GF-D8 (cell line): ENCODE results near the gene NR2F1-AS1.

Experiments used
- DNase-seq: peaks from one replicate; lab custom pipeline; 2025; lab: John Stamatoyannopoulos, UW

NR2F1-AS1 gene

GRCh38 chr5:93580927-93581445 is at the start of gene NR2F1-AS1:
NR2F1-AS1 (minus strand) TSS chr5:93581219.
- no peak for DNase-seq

GRCh38 chr5:93626801-93627200 is 45.8 kb upstream of the NR2F1-AS1 start:
- DNase-seq = no peak

GRCh38 chr5:93623153-93623552 is 42.1 kb upstream of the NR2F1-AS1 start:
- no peak for DNase-seq

GRCh38 chr5:93622240-93622885 is 41.3 kb upstream of the NR2F1-AS1 start:
- no peak for DNase-seq

- no peak for DNase-seq
Observed at GRCh38 chr5:93621327-93621798, 40.3 kb upstream of the NR2F1-AS1 start.

GRCh38 chr5:93620487-93621326 is 39.7 kb upstream of the NR2F1-AS1 start:
- DNase-seq = peak; percentile 13

GRCh38 chr5:93616538-93617174 is 35.6 kb upstream of the NR2F1-AS1 start:
- DNase-seq = no peak

- DNase-seq = no peak
Observed at GRCh38 chr5:93612855-93613243, 31.8 kb upstream of the NR2F1-AS1 start.

GRCh38 chr5:93611976-93612854 is 31.2 kb upstream of the NR2F1-AS1 start:
- DNase-seq = no peak

- no peak for DNase-seq
Observed at GRCh38 chr5:93611273-93611975, 30.4 kb upstream of the NR2F1-AS1 start.

GRCh38 chr5:93610581-93611272 is 29.7 kb upstream of the NR2F1-AS1 start:
- no peak for DNase-seq

GRCh38 chr5:93609762-93610161 is 28.7 kb upstream of the NR2F1-AS1 start:
- no peak for DNase-seq

GRCh38 chr5:93608855-93609254 is 27.8 kb upstream of the NR2F1-AS1 start:
- DNase-seq = no peak

GRCh38 chr5:93607367-93608258 is 26.6 kb upstream of the NR2F1-AS1 start:
- DNase-seq = no peak

GRCh38 chr5:93606382-93606752 is 25.3 kb upstream of the NR2F1-AS1 start:
- DNase-seq = no peak

- no peak for DNase-seq
Observed at GRCh38 chr5:93604644-93605515, 23.9 kb upstream of the NR2F1-AS1 start.

GRCh38 chr5:93603793-93604643 is 23.0 kb upstream of the NR2F1-AS1 start:
- DNase-seq = no peak
